Measurements from ENCODE around the gene CNPY4.
A peak's percentile ranks its signal among the peaks of the same experiment; 100 is the strongest.

CNPY4 gene

GRCh38 chr7:100093054-100093453 lies 26.4 kb upstream of the CNPY4 start:
- no peak for DNase-seq

GRCh38 chr7:100093498-100093897 lies 25.9 kb upstream of the CNPY4 start:
- no peak for DNase-seq

- no peak for DNase-seq
Measured at GRCh38 chr7:100093925-100094486, 25.4 kb upstream of the CNPY4 start.

DNA sequence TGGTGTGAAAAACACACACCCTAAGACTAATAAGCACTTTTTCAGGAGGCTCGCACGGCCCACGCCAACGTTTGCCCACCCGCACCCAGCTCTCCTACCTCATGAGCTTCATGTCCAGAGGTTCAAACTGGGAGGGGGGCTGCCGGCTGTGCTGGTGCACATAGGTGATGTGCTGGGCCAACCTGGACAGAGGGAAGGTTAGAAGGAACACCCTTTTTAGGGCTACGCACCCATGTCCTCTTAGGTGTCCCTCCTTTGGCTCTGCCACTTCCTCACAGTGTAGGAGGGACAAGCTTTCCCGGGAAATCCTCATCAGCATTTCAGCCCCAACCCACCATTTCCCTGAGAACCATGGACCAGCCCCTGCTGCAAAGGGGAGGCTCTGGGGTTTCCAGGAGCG lies 24.1 kb upstream of the CNPY4 start:
- DNase-seq: no peak

DNA sequence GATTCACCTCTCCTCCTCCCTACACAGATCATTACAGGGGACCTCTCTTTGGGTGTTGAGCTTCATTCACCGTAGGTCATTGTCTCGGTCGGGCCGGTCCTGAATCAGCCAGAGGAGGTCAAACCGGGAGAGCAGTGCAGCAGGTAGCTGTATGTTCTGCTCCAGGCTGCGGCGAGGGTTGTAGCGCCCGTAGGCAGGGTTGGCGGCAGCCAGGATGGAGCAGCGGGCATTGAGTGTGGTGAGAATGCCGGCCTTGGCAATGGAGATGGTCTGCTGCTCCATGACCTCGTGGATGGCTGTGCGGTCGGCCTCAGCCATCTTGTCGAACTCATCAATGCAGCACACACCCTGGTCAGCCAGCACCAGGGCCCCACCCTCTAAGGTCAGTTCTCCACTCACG lies 23.7 kb upstream of the CNPY4 start:
- no peak for DNase-seq

DNA sequence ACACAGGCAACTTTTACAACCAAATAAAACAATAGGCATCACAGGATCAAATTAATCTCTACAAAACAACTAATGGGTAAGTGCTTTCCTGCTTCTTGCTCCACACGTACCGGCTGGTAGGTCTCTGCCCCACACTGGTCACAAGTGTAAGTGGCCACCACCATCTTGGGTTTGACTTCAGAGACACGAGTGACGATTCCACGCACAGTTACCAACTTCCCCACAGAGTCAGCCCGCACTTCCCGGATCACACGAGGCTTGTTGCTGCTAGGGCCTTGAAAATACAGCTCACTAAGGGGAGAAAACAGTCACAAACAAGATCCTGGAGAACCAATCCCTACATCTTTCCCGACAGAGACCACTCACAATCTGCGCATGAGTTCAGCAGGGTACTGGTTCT lies 20.5 kb upstream of the CNPY4 start:
- no peak for DNase-seq

- no peak for DNase-seq
Measured at GRCh38 chr7:100099452-100099851, 20.0 kb upstream of the CNPY4 start.

DNA sequence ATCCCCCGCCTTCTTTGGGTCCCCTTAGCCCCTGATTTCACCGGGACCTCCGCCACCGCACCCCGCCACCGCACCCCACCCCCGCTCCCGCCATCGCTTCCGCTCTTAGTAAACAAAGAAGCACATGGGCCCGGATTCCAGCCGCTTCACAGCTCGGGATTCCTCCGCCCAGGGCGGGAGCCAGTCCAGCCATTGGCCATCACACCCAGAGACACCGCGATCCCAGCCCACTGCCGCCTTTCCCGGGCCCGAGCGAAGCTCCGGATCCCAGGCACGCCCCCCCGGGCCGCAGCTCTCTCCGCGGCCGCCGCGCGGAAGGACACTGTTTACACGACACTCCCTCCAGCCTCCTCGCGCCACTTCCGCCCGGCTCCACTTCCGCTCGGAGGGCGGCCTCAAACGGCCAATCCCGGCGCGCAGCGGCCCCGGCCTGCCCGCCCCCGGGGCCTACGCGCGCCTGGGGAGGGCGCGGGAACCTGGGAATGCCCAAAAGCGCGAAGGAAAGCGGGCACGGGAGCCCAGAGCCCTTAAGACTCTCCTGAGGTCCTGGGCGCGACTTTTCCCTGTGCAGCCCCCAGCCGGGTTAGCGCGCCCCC lies 18.9 kb upstream of the CNPY4 start:
- DNase-seq: peak; percentile 88

DNA sequence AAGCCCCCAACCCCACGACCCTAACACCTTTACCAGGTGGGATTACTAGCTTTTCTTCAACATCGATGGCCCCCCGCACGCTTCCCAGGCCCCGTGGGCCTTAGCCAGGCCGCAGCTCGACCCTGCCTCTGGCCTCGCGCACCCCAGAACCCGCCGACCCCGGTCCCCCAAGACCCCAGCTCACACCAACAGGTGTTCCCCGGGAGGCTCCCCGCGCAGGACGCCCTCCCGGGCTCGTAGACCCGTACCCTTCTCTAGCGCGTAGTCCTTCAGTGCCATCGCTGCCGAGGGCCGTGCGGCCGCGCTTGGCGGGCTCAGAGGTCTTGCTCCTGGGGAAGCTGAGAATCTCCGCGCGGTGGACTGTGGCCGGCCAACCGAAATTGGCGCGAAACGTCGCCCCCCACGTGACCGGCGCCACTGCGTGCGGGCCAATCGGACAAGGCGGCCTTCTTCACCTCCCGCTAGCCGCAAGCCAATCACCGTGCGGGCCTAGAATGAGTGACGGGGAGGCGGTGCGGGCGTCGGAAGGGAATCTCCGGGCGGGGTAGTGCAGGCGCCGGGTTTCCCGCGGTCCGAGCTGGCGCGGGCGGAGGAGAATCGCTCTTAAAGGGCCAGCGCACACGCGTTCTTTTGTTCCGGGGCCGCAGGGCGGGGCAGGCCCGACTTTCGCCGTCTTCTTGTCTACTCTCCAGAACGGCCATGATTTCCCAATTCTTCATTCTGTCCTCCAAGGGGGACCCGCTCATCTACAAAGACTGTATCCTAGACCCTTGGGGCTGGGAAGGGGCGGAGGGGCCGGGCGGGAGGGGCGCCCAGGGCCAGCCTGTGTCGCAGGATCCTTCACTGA lies 18.2 kb upstream of the CNPY4 start, which contains the start of the genes AP4M1 and MCM7:
Gene AP4M1 (plus strand): TSS at position 628 of the 847 bp plus-strand sequence. CDS start 72 bp downstream, at position 700.
Gene MCM7 (minus strand): TSS at position 382 of the 847 bp plus-strand sequence. CDS start 103 bp downstream, at position 279.
- DNase-seq: peak; percentile 98

DNA sequence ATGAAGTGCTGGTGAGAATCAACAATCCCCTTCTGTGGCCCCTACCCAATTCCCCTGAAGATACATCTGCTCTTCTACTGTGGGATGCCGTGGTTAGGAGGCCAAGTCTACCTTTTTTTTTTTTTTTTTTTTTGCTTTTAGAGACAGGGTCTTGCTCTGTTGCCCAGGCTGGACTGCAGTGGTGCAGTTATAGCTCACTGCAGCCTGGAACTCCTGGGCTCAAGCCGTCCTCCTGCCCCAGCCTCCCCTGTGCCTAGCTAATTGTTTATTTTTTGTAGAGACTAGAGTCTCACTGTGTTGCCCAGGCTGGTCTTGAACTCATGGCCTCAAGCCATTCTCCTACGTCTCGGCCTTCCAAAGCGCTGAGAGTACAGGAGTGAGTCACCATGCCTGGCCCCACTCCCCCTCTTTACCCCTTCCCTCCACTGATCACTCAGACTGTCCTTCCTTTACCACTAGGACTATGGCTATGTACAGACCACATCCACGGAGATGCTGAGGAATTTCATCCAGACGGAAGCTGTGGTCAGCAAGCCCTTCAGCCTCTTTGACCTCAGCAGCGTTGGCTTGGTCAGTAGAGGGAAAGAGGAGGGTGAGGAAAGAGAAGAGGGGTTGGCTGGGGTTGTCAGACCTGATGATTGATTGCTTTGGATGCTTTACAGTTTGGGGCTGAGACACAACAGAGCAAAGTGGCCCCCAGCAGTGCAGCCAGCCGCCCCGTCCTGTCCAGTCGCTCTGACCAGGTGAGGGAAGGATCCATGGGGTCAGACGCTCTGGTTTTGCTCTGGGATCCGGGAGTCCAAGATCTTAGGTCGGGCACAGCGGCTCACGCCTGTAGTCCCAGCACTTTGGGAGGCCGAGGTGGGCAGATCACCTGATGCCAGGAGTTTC lies 16.2 kb upstream of the CNPY4 start:
- DNase-seq: no peak

GRCh38 chr7:100105534-100105933 lies 13.9 kb upstream of the CNPY4 start:
- no peak for DNase-seq

DNA sequence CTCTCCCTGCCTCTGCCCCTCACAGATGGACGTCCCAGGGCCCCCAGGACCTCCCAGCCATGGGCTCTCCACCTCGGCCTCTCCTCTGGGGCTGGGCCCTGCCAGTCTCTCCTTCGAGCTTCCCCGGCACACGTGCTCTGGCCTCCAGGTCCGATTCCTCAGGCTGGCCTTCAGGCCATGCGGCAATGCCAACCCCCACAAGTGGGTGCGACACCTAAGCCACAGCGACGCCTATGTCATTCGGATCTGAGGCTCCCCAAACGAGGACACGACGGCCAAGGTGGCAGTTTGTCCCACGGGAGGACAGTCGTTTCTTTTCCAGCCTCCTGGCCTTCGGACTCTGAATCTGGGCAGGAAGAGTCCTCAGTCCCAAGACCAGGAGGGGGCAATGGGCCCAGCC lies 12.8 kb upstream of the CNPY4 start:
- no peak for DNase-seq

DNA sequence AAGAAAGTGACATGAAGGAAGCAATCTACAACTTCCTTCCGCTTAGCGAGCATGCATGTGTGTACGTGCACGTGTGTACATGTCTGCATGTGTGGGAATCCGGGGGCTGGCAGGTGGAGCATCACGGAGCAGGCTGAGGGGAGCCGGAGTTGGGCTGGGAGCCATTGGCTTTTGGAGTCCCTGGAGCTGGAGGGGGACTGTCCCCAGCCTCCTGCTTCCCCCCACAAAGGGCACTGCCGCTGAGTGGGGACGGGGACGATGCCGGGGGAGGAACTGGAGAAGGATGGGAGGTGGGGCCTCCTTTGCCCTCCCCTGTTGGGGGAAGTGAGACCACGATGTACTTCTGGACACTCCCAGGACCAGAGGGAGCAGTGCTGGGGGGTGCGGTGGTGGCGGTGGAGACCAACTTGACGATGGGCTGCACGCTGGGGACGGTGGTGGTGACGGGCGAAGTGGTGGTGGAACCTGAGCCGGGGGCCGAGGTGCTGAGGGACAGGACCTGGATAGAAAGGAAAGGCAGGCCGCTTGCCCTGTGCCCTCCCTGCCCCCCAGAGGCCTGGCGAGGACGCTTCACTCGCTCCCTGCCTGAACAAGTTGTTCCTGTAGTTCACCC lies 12.2 kb upstream of the CNPY4 start:
- DNase-seq: no peak

- no peak for DNase-seq
Measured at GRCh38 chr7:100107890-100108289, 11.5 kb upstream of the CNPY4 start.

DNA sequence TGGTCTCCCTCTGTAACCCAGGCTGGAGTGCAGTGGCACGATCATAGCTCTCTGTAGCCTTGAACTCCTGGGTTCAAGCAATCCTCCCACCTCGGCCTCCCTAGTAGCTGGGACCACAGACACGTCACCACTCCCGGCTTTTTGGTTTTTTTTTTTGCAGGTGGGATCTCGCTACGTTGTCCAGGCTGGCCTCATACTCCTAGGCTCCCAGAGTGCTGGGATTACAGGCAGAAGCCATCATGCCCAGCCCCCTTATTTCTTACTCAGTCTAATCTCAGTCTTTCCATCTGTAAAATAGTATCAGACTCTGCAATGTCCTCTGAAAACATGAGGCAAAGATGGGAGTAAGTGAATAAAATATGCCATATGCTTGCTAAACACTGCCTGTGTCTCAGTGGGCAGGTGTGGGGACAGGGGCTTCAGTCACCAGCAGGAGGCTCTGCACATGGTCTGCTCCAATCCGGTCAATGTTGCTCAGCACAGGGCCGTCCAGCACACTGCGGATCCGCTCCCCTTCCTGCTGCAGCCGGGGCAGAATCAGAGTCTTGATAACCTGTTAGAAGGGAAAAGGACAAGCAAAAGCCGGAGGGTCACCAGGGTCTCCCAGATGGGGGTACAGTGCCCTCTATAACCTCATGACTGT lies 9.8 kb upstream of the CNPY4 start:
- DNase-seq: no peak

DNA sequence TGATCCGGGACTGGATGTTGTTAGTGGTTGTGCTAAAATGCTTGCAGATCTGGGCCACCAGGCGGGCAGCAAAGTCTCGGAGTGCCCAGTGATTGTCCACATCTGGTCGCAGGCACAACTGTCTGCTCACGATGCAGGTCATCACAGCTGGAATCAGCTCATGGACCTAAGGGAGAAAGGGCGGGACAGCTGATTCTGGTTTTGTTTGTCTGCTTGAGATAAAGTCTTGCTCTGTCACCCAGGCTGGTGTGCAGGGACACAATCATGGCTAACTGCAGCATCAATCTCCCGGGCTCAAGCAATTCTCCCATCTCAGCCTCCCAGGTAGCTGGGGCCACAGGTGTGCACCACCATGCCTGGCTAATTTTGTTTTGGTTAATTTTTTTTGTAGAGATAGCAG lies 8.3 kb upstream of the CNPY4 start:
- DNase-seq: no peak

DNA sequence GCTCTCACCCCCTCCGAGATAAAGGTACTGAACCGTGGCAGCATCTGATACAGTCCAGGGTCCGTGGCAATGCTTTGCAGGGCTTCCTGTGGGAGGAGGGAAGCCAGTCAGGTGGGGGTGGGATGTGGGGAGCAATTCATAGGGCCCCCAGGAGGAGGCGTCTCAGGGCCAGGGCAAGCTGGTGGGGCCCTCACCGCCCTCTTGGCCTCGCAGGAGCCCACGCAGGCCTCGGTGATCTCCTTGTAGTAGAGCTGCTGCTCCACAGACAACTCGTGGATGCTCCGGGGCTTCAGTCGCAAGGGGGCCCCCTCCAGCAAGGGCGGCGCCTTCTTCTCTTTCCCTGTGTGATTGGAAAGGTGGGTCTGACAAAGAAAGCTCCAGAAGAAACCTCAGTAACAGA lies 7.5 kb upstream of the CNPY4 start:
- no peak for DNase-seq

DNA sequence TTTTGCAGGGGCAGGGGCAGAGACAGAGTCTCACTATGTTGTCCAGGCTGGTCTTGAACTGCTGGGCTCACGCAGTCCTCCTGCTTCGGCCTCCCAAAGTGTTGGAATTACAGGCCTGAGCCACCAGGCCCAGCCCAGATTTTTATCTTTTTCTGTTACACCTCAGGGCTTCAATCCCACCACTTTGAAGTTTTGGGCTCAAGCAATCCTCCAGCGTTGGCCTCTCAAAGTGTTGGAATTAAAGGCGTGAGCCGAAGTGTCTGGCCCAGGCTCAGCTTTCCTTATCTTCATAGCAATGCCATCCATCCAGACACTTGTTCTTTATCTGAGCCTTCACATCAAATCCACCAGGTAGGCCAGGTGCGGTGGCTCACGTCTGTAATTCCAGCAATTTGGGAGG lies 4.4 kb upstream of the CNPY4 start:
- no peak for DNase-seq

DNA sequence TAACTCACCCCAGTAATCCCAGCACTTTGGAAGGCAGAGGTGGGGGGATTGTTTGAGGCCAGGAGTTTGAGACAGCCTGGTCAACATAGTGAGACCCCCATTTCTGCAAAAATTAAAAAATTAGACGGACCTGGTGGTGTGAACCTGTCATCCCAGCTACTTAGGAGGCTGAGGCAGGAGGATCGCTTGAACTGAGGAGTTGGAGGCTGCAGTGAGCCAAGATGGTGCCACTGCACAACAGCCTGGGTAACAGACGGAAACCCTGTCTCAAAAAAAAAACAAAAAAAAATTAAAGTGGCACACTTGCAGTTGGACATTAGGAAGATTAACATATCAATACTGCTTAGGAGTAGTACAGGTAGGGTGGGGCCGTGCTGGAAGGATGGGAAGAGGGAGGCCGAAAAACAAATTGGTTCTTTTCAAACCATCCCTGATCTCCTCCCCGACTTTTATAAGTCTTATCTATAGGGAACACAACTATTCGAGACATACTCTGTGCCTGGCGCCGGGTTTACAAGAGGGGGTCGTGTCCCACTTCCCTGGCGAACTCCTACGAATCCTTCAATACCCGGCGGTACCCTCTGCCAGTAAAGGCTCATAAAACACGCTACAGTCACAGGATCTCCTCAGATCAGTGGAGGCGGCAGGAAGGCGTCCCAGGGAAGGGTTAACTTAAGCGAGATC lies 904 bp upstream of the CNPY4 start:
- no peak for DNase-seq

DNA sequence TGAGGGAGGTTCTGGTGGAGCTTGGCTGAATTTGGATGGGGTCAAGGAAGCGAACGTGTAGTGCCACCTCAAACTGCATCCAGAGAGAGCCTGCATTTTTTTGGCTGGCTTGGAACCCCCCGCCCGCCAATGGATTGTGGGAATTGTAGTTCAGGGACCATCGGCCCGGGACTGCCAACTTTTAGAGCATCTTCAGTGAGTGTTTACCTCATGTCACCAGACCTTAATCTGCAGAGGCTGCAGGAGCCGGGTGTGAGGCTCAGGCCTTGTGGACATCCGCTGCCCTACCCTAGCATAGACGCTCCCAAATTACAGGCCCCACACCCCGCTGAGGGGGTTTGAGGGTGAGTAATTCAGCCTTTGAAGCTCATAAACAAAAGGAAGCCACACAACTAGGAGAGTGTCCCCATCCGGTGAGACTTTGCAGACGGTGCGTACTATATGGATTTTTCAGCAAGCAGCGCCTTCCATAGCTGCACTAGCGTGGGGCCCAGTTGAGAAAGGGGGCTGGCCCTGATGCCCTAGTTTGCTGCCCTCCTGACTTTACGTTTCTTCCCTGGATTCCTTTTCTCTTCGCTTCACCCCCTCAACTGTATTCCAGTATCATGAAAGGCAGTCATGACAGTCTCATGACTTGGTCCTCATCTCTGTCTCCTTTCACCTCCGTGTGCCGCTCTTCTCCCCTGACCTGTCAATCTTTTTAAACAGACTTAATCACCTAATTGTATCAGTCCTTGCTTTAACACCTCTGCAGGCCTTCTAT lies 717 bp downstream of the CNPY4 start:
- DNase-seq: peak; percentile 79

DNA sequence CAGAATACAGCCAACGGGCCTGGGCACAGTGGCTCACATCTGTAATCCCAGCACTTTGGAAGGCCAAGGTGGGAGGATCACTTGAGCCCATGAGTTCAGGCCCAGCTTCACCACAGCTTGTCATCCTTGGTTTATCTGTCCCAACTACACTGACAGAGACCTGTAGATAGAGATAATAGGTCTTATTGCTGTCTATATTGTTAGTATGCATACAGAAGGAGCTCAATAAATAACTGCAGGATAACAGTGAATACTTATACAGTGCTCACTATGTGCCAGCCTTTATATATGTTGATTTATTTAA lies 1.3 kb downstream of the CNPY4 start:
- DNase-seq: no peak

Measured in stimulated activated CD8-positive, alpha-beta memory T cell treated with anti-CD3 and anti-CD28 coated beads, Interleukin-4, amount 100 ng/mL, for 48 hours (primary cell).